ENCODE data around the gene ANO8. TPM values are rescaled to one million over a fixed set of nuclear protein-coding genes. Genes with fewer than 3 reads are reported as not detected.

Gene ANO8
- total and polyA plus RNA-seq, 2 experiments from 2014 or later, result 1.1 to 7.3 TPM

GRCh38 chr19:17327654-17328516 lies 6.8 kb downstream of the ANO8 start:
- Histone ChIP-seq H3K36me3 (replicated peaks; ENCODE audit: insufficient read depth, low read depth) (no peaks in the 10 kb centered on the region), H3K4me3 (no peak overlapping the region), H3K4me2 (peak overlapping the region; percentile 94), H4K20me1 (ENCODE audit: insufficient read depth, poor library complexity, severe bottlenecking) (no peaks in the 10 kb centered on the region), H3K9me3 (ENCODE audit: low read depth) (no peaks in the 10 kb centered on the region), H3K4me1 (ENCODE audit: insufficient read depth) (peaks cover 12% of the 10 kb centered on the region), H2AFZ (peak overlapping the region; percentile 90), H3K9me2 (replicated peaks; ENCODE audit: insufficient read depth) (no peaks in the 10 kb centered on the region), H3K79me2 (no peaks in the 10 kb centered on the region), H3K27ac (peak overlapping the region; percentile 85), H3K27me3 (no peaks in the 10 kb centered on the region)
- 16% methylated on average over 47 of the region's 64 CpGs for WGBS (ENCODE audit: low lambda C conversion rate, missing lambda C conversion rate)
- DNase-seq (ENCODE audit: low spot score), result peak; percentile 89
- TF ChIP-seq CTCF (IDR thresholded peaks at IDR 0.05; ENCODE audit: poor library complexity) (peak; percentile 47), EZH2phosphoT487 (IDR thresholded peaks at IDR 0.05; ENCODE audit: low read depth, severe bottlenecking, unreplicated experiment) (no peak)

GRCh38 chr19:17327068-17327653 lies 7.5 kb downstream of the ANO8 start:
- TF ChIP-seq EZH2phosphoT487 (IDR thresholded peaks at IDR 0.05; ENCODE audit: low read depth, severe bottlenecking, unreplicated experiment) (no peak), EZH2 (IDR thresholded peaks at IDR 0.05; ENCODE audit: borderline replicate concordance) (no peak), CTCF (IDR thresholded peaks at IDR 0.05; ENCODE audit: poor library complexity) (no peak)
- Histone ChIP-seq H4K20me1 (ENCODE audit: insufficient read depth, poor library complexity, severe bottlenecking) (no peaks in the 10 kb centered on the region), H3K27me3 (no peaks in the 10 kb centered on the region), H3K36me3 (replicated peaks; ENCODE audit: insufficient read depth, low read depth) (no peaks in the 10 kb centered on the region), H3K9me3 (ENCODE audit: low read depth) (no peaks in the 10 kb centered on the region), H3K4me2 (peak overlapping the region; percentile 94), H3K27ac (no peak overlapping the region), H3K4me1 (ENCODE audit: insufficient read depth) (peaks cover 12% of the 10 kb centered on the region), H3K9me2 (replicated peaks; ENCODE audit: insufficient read depth) (no peaks in the 10 kb centered on the region), H3K79me2 (no peaks in the 10 kb centered on the region), H2AFZ (no peak overlapping the region), H3K4me3 (no peak overlapping the region)
- WGBS (ENCODE audit: low lambda C conversion rate, missing lambda C conversion rate), result 86% methylated on average over 23 of the region's 27 CpGs
- DNase-seq (ENCODE audit: low spot score), result no peak

- peaks cover 12% of the 10 kb centered on the region for H3K4me1 ChIP-seq (ENCODE audit: insufficient read depth)
- no peak for DNase-seq (ENCODE audit: low spot score)
- H4K20me1 ChIP-seq (ENCODE audit: insufficient read depth, poor library complexity, severe bottlenecking), result no peaks in the 10 kb centered on the region
- no peak overlapping the region for H3K4me2 ChIP-seq
- H3K9me2 ChIP-seq (replicated peaks; ENCODE audit: insufficient read depth), result no peaks in the 10 kb centered on the region
- no peaks in the 10 kb centered on the region for H3K27me3 ChIP-seq
- no peak for TF ChIP-seq EZH2phosphoT487 (IDR thresholded peaks at IDR 0.05; ENCODE audit: low read depth, severe bottlenecking, unreplicated experiment)
- no peak for TF ChIP-seq EZH2 (IDR thresholded peaks at IDR 0.05; ENCODE audit: borderline replicate concordance)
- TF ChIP-seq CTCF (IDR thresholded peaks at IDR 0.05; ENCODE audit: poor library complexity), result no peak
- no peaks in the 10 kb centered on the region for H3K9me3 ChIP-seq (ENCODE audit: low read depth)
- H3K36me3 ChIP-seq (replicated peaks; ENCODE audit: insufficient read depth, low read depth), result no peaks in the 10 kb centered on the region
- H3K27ac ChIP-seq, result no peak overlapping the region
- H3K4me3 ChIP-seq, result no peak overlapping the region
- WGBS (ENCODE audit: low lambda C conversion rate, missing lambda C conversion rate), result 93% methylated on average over 11 of the region's 11 CpGs
- no peak overlapping the region for H2AFZ ChIP-seq
- no peaks in the 10 kb centered on the region for H3K79me2 ChIP-seq
These were observed 8.1 kb downstream of the ANO8 start for GRCh38 chr19:17326595-17326966.
